Epithelial cell of esophagus (primary cell): ENCODE results near the gene CENPB.
A peak's percentile ranks its signal among the peaks of the same experiment; 100 is the strongest.
"Not testable (repeated sequence)": the region's sequence is repeated elsewhere in the genome, so short reads cannot be mapped to it uniquely, and the experiment has no call there.

ENCODE experiments used
- DNase-seq: peaks from one replicate; pipeline ENCODE4 v3.0.0; 2010; ENCODE audit warnings: low read depth
- H3K4me3 ChIP-seq: 2 replicates; pipeline ENCODE4 v1.5.1; 2011; ENCODE audit warnings: mild to moderate bottlenecking, low read length, control low read depth
- CTCF ChIP-seq: IDR thresholded peaks from 2 replicates; pipeline ENCODE4 v1.5.1; 2011; ENCODE audit warnings: low read depth, mild to moderate bottlenecking, low read length, control low read depth, inconsistent platforms; ENCODE audit not compliant: insufficient read depth; ENCODE audit errors: missing control alignments

CENPB gene

GRCh38 chr20:3786665-3787323 lies at the start of gene CENPB:
CENPB (minus strand) TSS chr20:3786740; CDS start chr20:3786483, 257 bp downstream.
- peak; percentile 89 for DNase-seq
- TF ChIP-seq CTCF, result peak; percentile 40
- H3K4me3 ChIP-seq, result peak within 1 kb of the TSS; percentile 73

- H3K4me3 ChIP-seq, result no peak overlapping the region
- DNase-seq, result no peak
- no peak for TF ChIP-seq CTCF
Measured at GRCh38 chr20:3836132-3836531, 49.6 kb upstream of the CENPB start.

- H3K4me3 ChIP-seq, DNase-seq: not testable (repeated sequence)
Measured at GRCh38 chr20:3829891-3830290, 43.4 kb upstream of the CENPB start.

- no peak for DNase-seq
- no peak for TF ChIP-seq CTCF
- H3K4me3 ChIP-seq, result no peak overlapping the region
Measured at GRCh38 chr20:3828798-3829197, 42.3 kb upstream of the CENPB start.

GRCh38 chr20:3826420-3826819 lies 39.9 kb upstream of the CENPB start:
- DNase-seq, result no peak
- H3K4me3 ChIP-seq, result no peak overlapping the region
- TF ChIP-seq CTCF, result no peak

- TF ChIP-seq CTCF, result no peak
- no peak for DNase-seq
- H3K4me3 ChIP-seq, result no peak overlapping the region
Measured at GRCh38 chr20:3825526-3825925, 39.0 kb upstream of the CENPB start.

- no peak for DNase-seq
- TF ChIP-seq CTCF, result no peak
- no peak overlapping the region for H3K4me3 ChIP-seq
Measured at GRCh38 chr20:3823881-3824280, 37.3 kb upstream of the CENPB start.
